Smooth muscle cell (in vitro differentiated cells): ENCODE measurements around the gene GDF11. TPM values are rescaled to one million over a fixed set of nuclear protein-coding genes. Genes with fewer than 3 reads are reported as not detected.
A peak's percentile ranks its signal among the peaks of the same experiment; 100 is the strongest.

Experiments
- DNase-seq: peaks from one replicate; lab custom pipeline; 2025; ENCODE audit not compliant: unreplicated experiment; lab: John Stamatoyannopoulos, UW
- H2AFZ ChIP-seq: fragments of 200-600 bp; sonication (generic); 2 replicates; pipeline ENCODE4 v1.6.0; 2016; ENCODE audit warnings: antibody characterized with exemption, low read depth, mild to moderate bottlenecking
- H3F3A ChIP-seq: fragments of 200-600 bp; sonication (generic); 2 replicates; pipeline ENCODE4 v1.6.0; 2017; ENCODE audit warnings: antibody characterized with exemption, low read depth
- H3K27ac ChIP-seq: fragments of 200-600 bp; sonication (generic); 2 replicates; pipeline ENCODE4 v1.5.1; 2016; ENCODE audit warnings: low read depth, mild to moderate bottlenecking
- H3K27me3 ChIP-seq: fragments of 200-600 bp; sonication (generic); 2 replicates; pipeline ENCODE4 v1.6.1; 2016; ENCODE audit warnings: low read depth, mild to moderate bottlenecking
- H3K36me3 ChIP-seq: fragments of 200-600 bp; sonication (generic); 2 replicates; pipeline ENCODE4 v1.5.1; 2016; ENCODE audit warnings: low read depth
- H3K4me1 ChIP-seq: fragments of 200-600 bp; sonication (generic); 2 replicates; pipeline ENCODE4 v1.5.1; 2016; ENCODE audit warnings: low read depth
- H3K4me2 ChIP-seq: fragments of 200-600 bp; sonication (generic); 2 replicates; pipeline ENCODE4 v1.6.0; 2016; ENCODE audit warnings: mild to moderate bottlenecking
- H3K4me3 ChIP-seq: fragments of 200-600 bp; sonication (generic); 2 replicates; pipeline ENCODE4 v1.5.1; 2016; ENCODE audit warnings: mild to moderate bottlenecking
- H3K79me2 ChIP-seq: fragments of 200-600 bp; sonication (generic); 2 replicates; pipeline ENCODE4 v1.6.0; 2016; ENCODE audit warnings: low read depth, mild to moderate bottlenecking
- H3K9ac ChIP-seq: fragments of 200-600 bp; sonication (generic); 2 replicates; pipeline ENCODE4 v1.6.0; 2016; ENCODE audit warnings: low read depth
- H3K9me3 ChIP-seq: fragments of 200-600 bp; sonication (generic); replicated peaks from 2 replicates; pipeline ENCODE4 v1.5.1; 2016; ENCODE audit warnings: low read depth
- H4K20me1 ChIP-seq: fragments of 200-600 bp; sonication (generic); 2 replicates; pipeline ENCODE4 v1.6.0; 2016; ENCODE audit warnings: low read depth
- WGBS: methylation state at CpG from one replicate; pipeline ENCODE4 v1.1.7; 2016; ENCODE audit warnings: low lambda C conversion rate; 5-methylcytosine and 5-hydroxymethylcytosine counted together
- polyA plus RNA-seq: library from polyadenylated mRNA; unstranded; fragments of >200 nt; fragmentation: Nextera tagmentation; extraction: Ambion mirVana; gene quantifications from 2 replicates; pipeline ENCODE4 v1.2.1, GENCODE V29; 2016
- total RNA-seq: library from RNA; depleted of rRNA; stranded (reverse); fragments of >200 nt; gene quantifications from 2 replicates; pipeline ENCODE4 v1.2.3, GENCODE V29; 2014
- TF ChIP-seq, protein P1 (sequence below): fragments of 200-600 bp; sonication (generic); IDR thresholded peaks from 2 replicates; pipeline ENCODE4 v1.5.1; 2017; ENCODE audit warnings: borderline replicate concordance, mild to moderate bottlenecking, antibody characterized with exemption; ENCODE audit not compliant: insufficient read depth, poor library complexity, severe bottlenecking

GDF11 gene
- total and polyA plus RNA-seq, 2 experiments from 2014 or later: 2.6 to 3.5 TPM

GRCh38 chr12:55718015-55718414, 24.9 kb upstream of the GDF11 start:
- Histone ChIP-seq H3K79me2 (no peaks in the 10 kb centered on the region), H4K20me1 (peaks cover 9% of the 10 kb centered on the region), H3K4me3 (no peak overlapping the region), H3K27me3 (peaks cover 3% of the 10 kb centered on the region), H3K9me3 (no peaks in the 10 kb centered on the region), H3K36me3 (no peaks in the 10 kb centered on the region), H3K27ac (peak overlapping the region; percentile 36), H3K4me2 (peak overlapping the region; percentile 94), H3K4me1 (peaks cover 28% of the 10 kb centered on the region), H2AFZ (no peak overlapping the region), H3F3A (peaks cover 17% of the 10 kb centered on the region), H3K9ac (no peak overlapping the region)
- WGBS: 40% methylated on average over 4 of the region's 4 CpGs
- DNase-seq: no peak
- TF ChIP-seq, protein P1, sequence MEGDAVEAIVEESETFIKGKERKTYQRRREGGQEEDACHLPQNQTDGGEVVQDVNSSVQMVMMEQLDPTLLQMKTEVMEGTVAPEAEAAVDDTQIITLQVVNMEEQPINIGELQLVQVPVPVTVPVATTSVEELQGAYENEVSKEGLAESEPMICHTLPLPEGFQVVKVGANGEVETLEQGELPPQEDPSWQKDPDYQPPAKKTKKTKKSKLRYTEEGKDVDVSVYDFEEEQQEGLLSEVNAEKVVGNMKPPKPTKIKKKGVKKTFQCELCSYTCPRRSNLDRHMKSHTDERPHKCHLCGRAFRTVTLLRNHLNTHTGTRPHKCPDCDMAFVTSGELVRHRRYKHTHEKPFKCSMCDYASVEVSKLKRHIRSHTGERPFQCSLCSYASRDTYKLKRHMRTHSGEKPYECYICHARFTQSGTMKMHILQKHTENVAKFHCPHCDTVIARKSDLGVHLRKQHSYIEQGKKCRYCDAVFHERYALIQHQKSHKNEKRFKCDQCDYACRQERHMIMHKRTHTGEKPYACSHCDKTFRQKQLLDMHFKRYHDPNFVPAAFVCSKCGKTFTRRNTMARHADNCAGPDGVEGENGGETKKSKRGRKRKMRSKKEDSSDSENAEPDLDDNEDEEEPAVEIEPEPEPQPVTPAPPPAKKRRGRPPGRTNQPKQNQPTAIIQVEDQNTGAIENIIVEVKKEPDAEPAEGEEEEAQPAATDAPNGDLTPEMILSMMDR: no peak

- Histone ChIP-seq H3K36me3 (no peaks in the 10 kb centered on the region), H3K4me2 (no peak overlapping the region), H4K20me1 (peaks cover 15% of the 10 kb centered on the region), H3F3A (peaks cover 23% of the 10 kb centered on the region), H3K27ac (no peak overlapping the region), H3K9me3 (no peaks in the 10 kb centered on the region), H3K27me3 (no peaks in the 10 kb centered on the region), H3K4me3 (no peak overlapping the region), H3K4me1 (peaks cover 28% of the 10 kb centered on the region), H3K9ac (no peak overlapping the region), H3K79me2 (no peaks in the 10 kb centered on the region), H2AFZ (no peak overlapping the region)
- DNase-seq: no peak
- 92% methylated on average over 4 of the region's 4 CpGs for WGBS
- TF ChIP-seq, protein P1: no peak
Measured at GRCh38 chr12:55718624-55719275, 24.2 kb upstream of the GDF11 start.

DNA sequence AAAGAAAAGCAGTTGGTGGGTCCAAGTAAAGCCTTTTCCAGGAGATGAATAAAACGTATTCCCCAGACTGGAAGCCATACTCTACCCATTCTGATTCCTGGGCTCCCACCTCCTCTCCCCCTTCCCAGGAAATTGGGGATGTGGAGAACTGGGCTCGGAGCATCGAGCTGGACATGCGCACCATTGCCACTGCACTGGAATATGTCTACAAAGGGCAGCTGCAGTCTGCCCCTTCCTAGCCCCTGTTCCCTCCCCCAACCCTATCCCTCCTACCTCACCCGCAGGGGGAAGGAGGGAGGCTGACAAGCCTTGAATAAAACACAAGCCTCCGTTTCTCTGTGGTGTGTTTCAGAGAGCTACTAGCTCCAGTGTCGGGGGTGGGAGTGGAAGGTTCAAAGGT, 23.6 kb upstream of the GDF11 start:
- peaks cover 28% of the 10 kb centered on the region for H3K4me1 ChIP-seq

More for the DNA sequence above, 23.6 kb upstream of the GDF11 start:
- peaks cover 21% of the 10 kb centered on the region for H4K20me1 ChIP-seq
- H3K4me3 ChIP-seq: no peak overlapping the region
- H2AFZ ChIP-seq: no peak overlapping the region
- no peak overlapping the region for H3K4me2 ChIP-seq
- peaks cover 26% of the 10 kb centered on the region for H3F3A ChIP-seq
- H3K27me3 ChIP-seq: no peaks in the 10 kb centered on the region
- H3K79me2 ChIP-seq: no peaks in the 10 kb centered on the region
- no peaks in the 10 kb centered on the region for H3K36me3 ChIP-seq
- no peaks in the 10 kb centered on the region for H3K9me3 ChIP-seq
- DNase-seq: no peak
- H3K27ac ChIP-seq: no peak overlapping the region
- TF ChIP-seq, protein P1: no peak
- 91% methylated on average over 7 of the region's 7 CpGs for WGBS
- no peak overlapping the region for H3K9ac ChIP-seq
